Cardiac fibroblast (primary cell): Measurements from ENCODE around the gene TUSC2.
A peak's percentile ranks its signal among the peaks of the same experiment; 100 is the strongest.

Source experiments
- DNase-seq, 2 donors: peaks; one replicate each; pipeline versions ENCODE4 v3.0.0 to v3.0.0-alpha.2; 2010; ENCODE audit warnings: low read depth in 2 of 2
- H3K4me3 ChIP-seq, 2 donors: replicated peaks in 1 of 2; 1 replicate in 1 of 2; 2 replicates in 1 of 2; pipeline ENCODE4 v1.5.1; 2011; ENCODE audit warnings: low read depth in 2 of 2, low read length in 2 of 2, mild to moderate bottlenecking in 2 of 2, moderate library complexity in 1 of 2
- TF ChIP-seq, protein P1 (sequence below): IDR thresholded peaks from one replicate; pipeline ENCODE4 v1.5.1; 2011; ENCODE audit warnings: low read depth, mild to moderate bottlenecking, low read length, inconsistent platforms

TUSC2 gene

DNA sequence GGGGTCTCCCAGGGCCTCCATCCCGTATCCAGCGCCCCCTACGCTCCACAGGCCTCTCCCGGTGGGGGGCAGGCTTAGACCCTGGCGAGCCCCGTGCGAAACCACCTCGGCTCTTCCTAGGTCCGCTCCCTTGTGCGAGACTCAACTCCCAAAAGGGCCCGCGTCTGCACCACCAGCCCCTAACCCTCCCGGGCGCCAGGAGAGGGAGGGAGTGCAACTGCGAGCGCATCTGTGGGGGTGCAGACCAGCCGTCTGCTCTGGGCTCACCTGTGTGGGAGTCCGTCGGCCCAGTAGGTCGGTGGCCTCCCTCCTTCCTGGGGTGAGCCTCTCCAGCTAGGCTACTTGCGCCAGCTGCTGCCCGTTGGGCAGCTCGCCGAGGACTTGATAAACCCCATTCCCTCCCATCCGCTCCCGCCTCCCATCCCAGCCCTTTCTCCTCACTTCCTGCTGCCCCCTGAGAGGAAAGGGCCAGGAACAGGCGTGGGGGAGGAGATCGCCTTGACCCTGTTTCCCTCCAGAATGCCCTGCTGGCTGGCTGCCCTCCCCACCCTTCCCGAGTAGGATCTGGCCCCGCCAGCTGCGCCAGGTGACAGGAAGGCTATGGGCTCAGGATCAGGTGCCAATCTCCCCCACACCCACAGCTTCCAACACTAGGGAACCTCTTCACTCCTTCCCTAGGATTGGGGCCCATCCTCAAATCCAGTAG, 5.5 kb downstream of the TUSC2 start, which contains the start of gene HYAL2:
TSS of gene HYAL2 (minus strand) at position 360 of the 706 bp plus-strand sequence. CDS start 2,256 bp downstream, outside the sequence.
- peak within 1 kb of the TSS; percentile 72 to 74 for H3K4me3 ChIP-seq
- TF ChIP-seq, protein P1, sequence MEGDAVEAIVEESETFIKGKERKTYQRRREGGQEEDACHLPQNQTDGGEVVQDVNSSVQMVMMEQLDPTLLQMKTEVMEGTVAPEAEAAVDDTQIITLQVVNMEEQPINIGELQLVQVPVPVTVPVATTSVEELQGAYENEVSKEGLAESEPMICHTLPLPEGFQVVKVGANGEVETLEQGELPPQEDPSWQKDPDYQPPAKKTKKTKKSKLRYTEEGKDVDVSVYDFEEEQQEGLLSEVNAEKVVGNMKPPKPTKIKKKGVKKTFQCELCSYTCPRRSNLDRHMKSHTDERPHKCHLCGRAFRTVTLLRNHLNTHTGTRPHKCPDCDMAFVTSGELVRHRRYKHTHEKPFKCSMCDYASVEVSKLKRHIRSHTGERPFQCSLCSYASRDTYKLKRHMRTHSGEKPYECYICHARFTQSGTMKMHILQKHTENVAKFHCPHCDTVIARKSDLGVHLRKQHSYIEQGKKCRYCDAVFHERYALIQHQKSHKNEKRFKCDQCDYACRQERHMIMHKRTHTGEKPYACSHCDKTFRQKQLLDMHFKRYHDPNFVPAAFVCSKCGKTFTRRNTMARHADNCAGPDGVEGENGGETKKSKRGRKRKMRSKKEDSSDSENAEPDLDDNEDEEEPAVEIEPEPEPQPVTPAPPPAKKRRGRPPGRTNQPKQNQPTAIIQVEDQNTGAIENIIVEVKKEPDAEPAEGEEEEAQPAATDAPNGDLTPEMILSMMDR, result no peak
- peak; percentile 29 to 76 for DNase-seq

DNA sequence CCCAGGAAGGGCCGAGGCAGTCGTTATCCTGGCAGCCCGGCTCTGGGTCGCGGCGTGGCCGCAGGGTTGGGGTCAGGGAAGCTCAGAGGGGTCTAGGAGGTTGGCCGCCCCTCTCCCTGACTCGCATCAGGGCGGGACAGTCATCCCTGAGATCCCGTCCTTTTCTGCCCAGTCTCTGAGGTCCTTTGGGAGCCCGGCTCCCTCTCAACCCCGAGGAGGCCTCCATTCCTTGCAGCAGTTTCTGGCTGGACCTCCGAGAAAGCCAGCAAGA, 6.0 kb downstream of the TUSC2 start:
- DNase-seq, result no peak
- peak overlapping the region; percentile 72 to 74 for H3K4me3 ChIP-seq
- TF ChIP-seq, protein P1, result no peak

DNA sequence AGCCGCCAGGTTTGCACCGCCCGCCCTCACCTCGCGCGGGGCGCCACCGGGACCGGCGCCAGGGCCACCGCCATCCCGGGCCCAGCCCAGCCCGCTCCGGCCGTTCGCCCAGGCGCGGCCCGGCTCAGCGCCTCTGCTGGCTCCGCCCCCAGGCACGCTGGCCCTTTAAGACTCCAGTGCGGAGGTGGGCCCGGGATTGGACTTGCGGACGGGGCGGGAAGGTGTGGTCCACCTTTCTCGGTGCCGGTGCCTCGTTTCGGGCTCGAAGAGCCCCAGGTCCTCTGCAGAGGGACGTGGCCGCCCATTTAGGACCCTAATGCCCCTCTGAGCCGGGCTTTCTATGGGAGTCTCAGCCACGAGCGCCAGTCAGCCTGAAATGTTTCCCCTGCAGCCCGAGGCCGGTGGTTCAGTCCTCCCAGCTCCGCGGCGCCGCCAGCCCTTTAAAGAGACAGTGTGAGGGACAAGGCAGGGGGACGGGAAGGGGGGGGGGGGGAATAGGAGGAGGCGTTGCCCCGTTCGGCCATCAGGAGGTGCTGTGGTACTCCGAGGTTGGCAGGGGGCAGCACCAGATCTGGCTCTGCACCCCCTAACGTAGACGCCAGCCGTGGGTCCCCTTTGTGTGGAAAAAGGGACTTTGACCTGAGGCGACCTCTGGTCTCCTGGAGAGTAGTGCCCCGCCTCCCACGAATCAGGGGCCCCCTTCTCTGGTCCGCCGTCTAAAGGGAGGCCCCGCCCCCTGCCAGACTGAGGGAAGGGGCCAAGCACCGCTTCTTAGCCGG, 6.5 kb downstream of the TUSC2 start:
- peak; percentile 88 to 92 for DNase-seq
- peak overlapping the region; percentile 72 to 74 for H3K4me3 ChIP-seq
- TF ChIP-seq, protein P1, result peak; percentile 47

DNA sequence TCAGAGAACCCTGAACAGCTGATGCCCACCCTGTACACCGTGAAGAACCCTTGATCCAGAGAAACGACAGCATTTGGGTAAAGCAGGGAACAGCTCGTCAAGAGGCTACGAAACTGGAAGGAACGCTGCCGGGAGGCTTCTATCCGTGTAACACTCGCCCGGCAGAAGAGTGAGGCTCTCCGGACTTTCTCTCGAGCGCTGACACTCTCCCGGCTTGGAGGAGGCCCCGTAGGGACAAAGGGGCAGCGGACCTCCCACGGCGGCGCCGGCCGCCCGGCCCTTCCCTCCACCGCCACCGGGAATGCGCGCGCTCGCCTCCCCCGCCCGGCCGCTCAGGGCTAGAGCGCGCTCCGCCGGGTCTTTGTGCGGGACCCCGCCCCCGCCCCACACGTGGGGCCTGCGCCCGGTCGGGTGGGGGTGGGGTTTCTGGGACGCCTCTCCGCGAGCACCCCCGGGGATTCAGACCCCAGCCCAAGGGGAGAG, 7.1 kb downstream of the TUSC2 start:
- DNase-seq, result peak; percentile 60 to 76
- peak overlapping the region; percentile 72 to 74 for H3K4me3 ChIP-seq
- TF ChIP-seq, protein P1, result no peak

DNA sequence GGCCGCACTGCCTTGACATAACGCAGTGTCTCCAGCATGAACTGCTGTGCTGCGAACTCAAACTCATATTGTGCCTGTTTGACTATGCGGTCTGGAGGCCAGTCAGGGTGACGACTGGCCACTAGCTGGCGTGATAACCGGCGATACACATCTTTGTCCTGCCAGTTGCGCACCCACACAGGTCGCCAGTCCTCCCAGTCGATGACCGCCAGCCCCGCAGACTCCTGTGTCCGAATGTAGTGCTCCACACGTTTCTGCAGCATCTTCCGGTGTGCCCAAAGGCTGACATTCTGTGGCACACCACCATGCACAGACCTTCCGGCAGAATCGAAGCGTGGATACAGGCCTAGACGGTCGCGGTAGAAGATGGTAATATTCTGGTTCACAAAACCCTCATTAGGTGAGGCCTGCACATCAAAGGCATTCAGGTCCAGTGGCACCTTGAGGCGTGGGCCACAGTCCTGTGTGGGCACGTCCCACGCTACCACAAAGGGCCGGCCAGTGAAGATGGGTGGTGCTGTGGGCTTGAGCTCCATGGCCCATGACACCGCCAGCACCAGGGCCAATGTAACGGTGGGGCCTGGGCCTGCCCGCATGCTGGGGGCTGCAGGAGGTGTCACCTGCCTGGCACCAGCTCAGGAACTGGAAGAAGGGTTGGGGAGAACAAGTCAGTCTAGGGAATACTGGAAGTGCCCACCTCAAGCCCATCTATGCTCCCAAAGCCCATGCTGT, 8.0 kb downstream of the TUSC2 start:
- TF ChIP-seq, protein P1, result no peak
- DNase-seq, result no peak
- peak overlapping the region; percentile 72 to 74 for H3K4me3 ChIP-seq

DNA sequence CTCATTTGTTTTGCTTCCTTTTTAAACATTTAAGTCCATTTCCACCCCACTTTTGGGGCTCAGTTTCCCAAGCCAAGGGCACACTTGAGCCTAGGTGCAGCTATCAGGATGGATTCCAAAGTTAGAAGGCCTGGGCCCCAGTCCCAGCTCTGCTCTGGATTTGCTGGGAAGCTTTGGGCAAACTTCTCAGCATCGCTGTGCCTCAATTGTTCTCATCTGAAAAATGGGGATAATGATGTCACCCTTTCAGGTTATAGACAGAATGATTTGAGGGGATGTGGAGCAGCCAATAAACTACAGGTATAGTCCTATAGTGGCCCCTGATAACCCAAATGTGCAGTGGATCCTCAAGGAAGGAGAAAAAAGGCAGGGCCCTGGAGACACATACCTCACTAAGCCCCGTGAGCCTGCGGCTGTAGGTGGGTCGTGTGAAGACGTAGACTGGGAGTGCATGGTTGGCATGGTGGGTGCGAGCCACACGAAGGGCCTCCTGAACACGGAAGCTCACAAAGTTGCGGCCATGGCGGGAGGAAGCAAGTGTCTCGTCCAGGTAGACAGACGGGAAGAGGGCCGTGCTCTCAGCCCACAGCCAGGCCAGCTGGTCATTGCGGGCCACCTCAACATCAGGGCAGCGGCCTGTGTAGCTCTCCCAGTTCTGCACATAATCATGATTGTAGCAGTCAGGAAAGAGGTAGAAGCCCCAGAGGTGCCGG, 8.7 kb downstream of the TUSC2 start:
- TF ChIP-seq, protein P1, result no peak
- peak overlapping the region in 1 of 2 donors; percentile 74 for H3K4me3 ChIP-seq
- no peak for DNase-seq
